ACHN (cell line): ENCODE measurements around the gene IPO13.

Experiments used
- DNase-seq: peaks from one replicate; pipeline ENCODE4 v3.0.0-alpha.2; 2015
- in situ Hi-C: cut with HindIII; loops from 2 replicates; pipeline ENCODE4 v1.10.0; 2017; ENCODE audit warnings: low sequenced_read_pairs, low pct_ligation_motif_present, low pct_unique_long_range_greater_than_20kb

Gene IPO13, protein sequence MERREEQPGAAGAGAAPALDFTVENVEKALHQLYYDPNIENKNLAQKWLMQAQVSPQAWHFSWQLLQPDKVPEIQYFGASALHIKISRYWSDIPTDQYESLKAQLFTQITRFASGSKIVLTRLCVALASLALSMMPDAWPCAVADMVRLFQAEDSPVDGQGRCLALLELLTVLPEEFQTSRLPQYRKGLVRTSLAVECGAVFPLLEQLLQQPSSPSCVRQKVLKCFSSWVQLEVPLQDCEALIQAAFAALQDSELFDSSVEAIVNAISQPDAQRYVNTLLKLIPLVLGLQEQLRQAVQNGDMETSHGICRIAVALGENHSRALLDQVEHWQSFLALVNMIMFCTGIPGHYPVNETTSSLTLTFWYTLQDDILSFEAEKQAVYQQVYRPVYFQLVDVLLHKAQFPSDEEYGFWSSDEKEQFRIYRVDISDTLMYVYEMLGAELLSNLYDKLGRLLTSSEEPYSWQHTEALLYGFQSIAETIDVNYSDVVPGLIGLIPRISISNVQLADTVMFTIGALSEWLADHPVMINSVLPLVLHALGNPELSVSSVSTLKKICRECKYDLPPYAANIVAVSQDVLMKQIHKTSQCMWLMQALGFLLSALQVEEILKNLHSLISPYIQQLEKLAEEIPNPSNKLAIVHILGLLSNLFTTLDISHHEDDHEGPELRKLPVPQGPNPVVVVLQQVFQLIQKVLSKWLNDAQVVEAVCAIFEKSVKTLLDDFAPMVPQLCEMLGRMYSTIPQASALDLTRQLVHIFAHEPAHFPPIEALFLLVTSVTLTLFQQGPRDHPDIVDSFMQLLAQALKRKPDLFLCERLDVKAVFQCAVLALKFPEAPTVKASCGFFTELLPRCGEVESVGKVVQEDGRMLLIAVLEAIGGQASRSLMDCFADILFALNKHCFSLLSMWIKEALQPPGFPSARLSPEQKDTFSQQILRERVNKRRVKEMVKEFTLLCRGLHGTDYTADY

GRCh38 chr1:43946236-43947060 is at the start of gene IPO13:
TSS of gene IPO13 (plus strand) at chr1:43946950. CDS start at chr1:43947601, 651 bp downstream.
- in situ Hi-C loops: loop anchor here (25.0 kb wide), 1 partner anchor 184 kb away; no protein-coding TSS in a partner anchor
- DNase-seq: peak; percentile 94

DNA sequence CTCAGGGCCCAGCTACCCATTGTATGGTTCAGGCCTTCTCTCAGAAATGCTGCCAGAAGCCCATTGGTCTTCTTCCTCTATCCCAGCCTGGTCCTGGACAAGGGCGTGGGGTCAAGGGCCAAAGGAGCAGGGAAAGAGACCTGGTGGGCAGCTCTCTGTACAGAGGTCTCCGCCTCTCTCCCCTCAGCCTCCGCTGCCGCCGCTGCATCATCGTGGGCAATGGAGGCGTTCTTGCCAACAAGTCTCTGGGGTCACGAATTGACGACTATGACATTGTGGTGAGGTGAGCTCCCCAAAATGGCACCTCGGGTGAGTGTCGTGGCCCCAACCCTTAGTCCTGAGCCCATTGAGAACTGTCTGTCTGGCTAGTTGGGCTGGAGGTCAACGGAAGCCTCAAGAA is 47.8 kb upstream of the IPO13 start:
- in situ Hi-C loops: no loop called here

GRCh38 chr1:43900386-43900785 is 46.4 kb upstream of the IPO13 start:
- DNase-seq: no peak
- in situ Hi-C loops: no loop called here

More for the DNA sequence above, 47.8 kb upstream of the IPO13 start:
- DNase-seq: no peak

GRCh38 chr1:43901196-43901961 is 45.4 kb upstream of the IPO13 start:
- in situ Hi-C loops: no loop called here
- no peak for DNase-seq

- in situ Hi-C loops: no loop called here
- no peak for DNase-seq
Measured at GRCh38 chr1:43902058-43902831, 44.5 kb upstream of the IPO13 start.

GRCh38 chr1:43904660-43905551 is 41.8 kb upstream of the IPO13 start:
- in situ Hi-C loops: no loop called here
- DNase-seq: no peak

GRCh38 chr1:43908226-43908625 is 38.5 kb upstream of the IPO13 start:
- no peak for DNase-seq
- in situ Hi-C loops: no loop called here

GRCh38 chr1:43908858-43909257 is 37.9 kb upstream of the IPO13 start:
- DNase-seq: no peak
- in situ Hi-C loops: no loop called here

DNA sequence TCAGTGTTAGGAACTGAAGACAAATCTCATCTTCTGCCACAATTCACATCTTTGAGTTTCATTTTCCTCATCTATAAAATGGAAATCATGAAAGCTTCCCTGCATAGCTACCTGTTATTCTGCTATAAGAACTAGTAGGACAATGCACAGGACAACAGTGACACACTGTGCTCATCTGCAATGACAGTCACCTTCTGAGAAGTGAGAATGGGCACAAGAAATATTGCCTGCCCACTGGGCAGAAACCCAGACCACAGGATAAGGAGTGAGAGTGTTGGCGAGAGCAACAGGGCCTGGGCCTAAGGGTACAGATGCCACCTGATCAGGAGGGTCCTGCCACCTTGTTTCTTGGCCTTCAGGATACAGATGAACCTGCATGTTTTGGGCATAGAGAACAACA is 36.4 kb upstream of the IPO13 start:
- DNase-seq: no peak
- in situ Hi-C loops: no loop called here

GRCh38 chr1:43912607-43913006 is 34.1 kb upstream of the IPO13 start:
- DNase-seq: no peak
- in situ Hi-C loops: no loop called here

DNA sequence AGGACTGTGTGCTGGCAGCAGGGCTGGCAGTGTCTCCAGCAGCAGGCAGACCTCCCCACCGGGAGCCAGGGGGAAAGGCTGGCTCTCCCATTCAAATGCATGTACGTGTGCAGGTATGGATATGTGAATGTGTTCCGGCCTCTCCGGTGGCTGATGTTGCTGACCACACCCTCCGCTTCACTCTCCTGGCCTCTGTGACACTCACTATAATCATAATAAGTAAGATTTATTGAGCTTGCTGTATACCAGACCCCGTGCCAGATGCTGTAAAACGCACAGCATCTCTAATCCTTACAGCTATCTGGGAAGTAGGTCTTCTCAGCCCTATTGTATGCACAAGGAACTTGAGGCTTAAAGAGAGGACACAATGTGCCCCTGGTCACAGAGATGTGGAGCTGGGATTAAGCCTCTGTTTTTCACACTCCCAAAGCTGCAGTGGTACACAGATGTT is 33.7 kb upstream of the IPO13 start:
- in situ Hi-C loops: no loop called here
- no peak for DNase-seq

- in situ Hi-C loops: no loop called here
- DNase-seq: no peak
Measured at GRCh38 chr1:43913666-43914360, 32.9 kb upstream of the IPO13 start.

GRCh38 chr1:43914576-43915525 is 31.9 kb upstream of the IPO13 start:
- in situ Hi-C loops: no loop called here
- no peak for DNase-seq

- no peak for DNase-seq
- in situ Hi-C loops: no loop called here
Measured at GRCh38 chr1:43919906-43920305, 26.8 kb upstream of the IPO13 start.

GRCh38 chr1:43921022-43921421 is 25.7 kb upstream of the IPO13 start:
- in situ Hi-C loops: no loop called here

More at GRCh38 chr1:43921022-43921421, 25.7 kb upstream of the IPO13 start:
- no peak for DNase-seq
